22Rv1 (cell line): ENCODE results near the gene SCGB1C2.

Source experiments
- H3K27ac ChIP-seq: fragments of 450-650 bp; 2 replicates; pipeline ENCODE4 v1.5.1; 2017
- CTCF ChIP-seq: fragments of 450-650 bp; IDR thresholded peaks from 2 replicates; pipeline ENCODE4 v1.5.1; 2017; ENCODE audit warnings: mild to moderate bottlenecking
- ZFX ChIP-seq: fragments of 450-650 bp; IDR thresholded peaks from 2 replicates; pipeline ENCODE4 v1.6.1; 2017; ENCODE audit warnings: antibody characterized with exemption, borderline replicate concordance

SCGB1C2 gene

GRCh38 chr17:143785-144281 lies 6.5 kb downstream of the SCGB1C2 start:
- no peak overlapping the region for H3K27ac ChIP-seq
- TF ChIP-seq ZFX (no peak), CTCF (peak; percentile 86)

- H3K27ac ChIP-seq: no peak overlapping the region
- TF ChIP-seq CTCF: no peak
- no peak for TF ChIP-seq ZFX
These were observed 7.7 kb downstream of the SCGB1C2 start for GRCh38 chr17:144936-145670.

- no peak overlapping the region for H3K27ac ChIP-seq
- no peak for TF ChIP-seq CTCF
These were observed 8.5 kb downstream of the SCGB1C2 start for GRCh38 chr17:145671-146541.

GRCh38 chr17:146546-146945 lies 9.2 kb downstream of the SCGB1C2 start:
- H3K27ac ChIP-seq: no peak overlapping the region
- TF ChIP-seq ZFX: no peak
- TF ChIP-seq CTCF: no peak

GRCh38 chr17:146983-147761 lies 9.8 kb downstream of the SCGB1C2 start:
- no peak for TF ChIP-seq ZFX
- TF ChIP-seq CTCF: no peak
- H3K27ac ChIP-seq: no peak overlapping the region

GRCh38 chr17:147796-148740 lies 10.7 kb downstream of the SCGB1C2 start:
- H3K27ac ChIP-seq: no peak overlapping the region
- no peak for TF ChIP-seq ZFX
- no peak for TF ChIP-seq CTCF
